GM12872 (cell line): ENCODE results near the gene CCL14.

Experiments
- CTCF ChIP-seq: IDR thresholded peaks from 3 replicates; pipeline ENCODE4 v1.5.1; 2011; ENCODE audit warnings: low read depth, mild to moderate bottlenecking, low read length, moderate library complexity; ENCODE audit not compliant: insufficient read depth

CCL14 gene

DNA sequence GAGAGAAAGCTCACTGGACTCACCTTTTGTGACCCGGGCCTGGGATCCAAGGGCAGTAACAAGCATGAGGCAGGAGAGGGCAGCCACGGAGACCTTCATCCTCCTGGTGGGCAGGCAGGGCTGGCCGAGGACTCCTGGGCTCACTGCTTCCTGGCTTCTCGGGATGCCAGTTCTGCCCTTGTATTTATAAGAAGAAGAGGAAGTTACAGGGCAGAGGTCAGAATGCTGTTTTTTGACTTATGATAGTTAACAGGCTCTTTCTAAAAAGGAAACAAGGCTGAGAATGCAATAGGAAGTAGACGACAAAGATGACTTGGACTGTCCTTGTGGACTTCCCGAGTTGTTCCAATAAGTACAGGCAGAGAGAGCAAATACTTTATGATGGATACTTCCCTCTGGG is 31.3 kb upstream of the CCL14 start, which contains the start of gene CCL23:
CCL23 (minus strand) TSS at position 174 of the 400 bp plus-strand sequence; CDS start at position 99, 75 bp downstream.
- no peak for TF ChIP-seq CTCF

- no peak for TF ChIP-seq CTCF
These were observed 30.0 kb upstream of the CCL14 start for GRCh38 chr17:36016555-36016954.

GRCh38 chr17:36014946-36015345 is 28.4 kb upstream of the CCL14 start:
- TF ChIP-seq CTCF, result no peak

DNA sequence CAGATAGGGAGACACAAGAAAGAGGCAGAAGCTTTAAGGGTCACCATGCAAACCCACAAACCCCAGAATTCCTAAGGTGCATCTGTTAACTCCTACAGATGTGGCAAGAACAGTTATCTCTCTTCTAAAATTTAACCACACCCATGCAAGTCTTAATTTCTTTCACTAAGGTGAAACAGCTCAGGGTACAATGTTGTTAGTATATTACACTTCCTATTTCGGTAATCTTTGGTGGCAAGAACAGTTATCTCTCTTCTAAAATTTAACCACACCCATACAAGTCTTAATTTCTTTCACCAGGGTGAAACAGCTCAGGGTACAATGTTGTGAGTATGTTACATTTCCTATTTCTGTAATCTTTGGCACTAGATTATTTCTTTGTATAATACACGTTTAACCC is 24.7 kb upstream of the CCL14 start:
- no peak for TF ChIP-seq CTCF

DNA sequence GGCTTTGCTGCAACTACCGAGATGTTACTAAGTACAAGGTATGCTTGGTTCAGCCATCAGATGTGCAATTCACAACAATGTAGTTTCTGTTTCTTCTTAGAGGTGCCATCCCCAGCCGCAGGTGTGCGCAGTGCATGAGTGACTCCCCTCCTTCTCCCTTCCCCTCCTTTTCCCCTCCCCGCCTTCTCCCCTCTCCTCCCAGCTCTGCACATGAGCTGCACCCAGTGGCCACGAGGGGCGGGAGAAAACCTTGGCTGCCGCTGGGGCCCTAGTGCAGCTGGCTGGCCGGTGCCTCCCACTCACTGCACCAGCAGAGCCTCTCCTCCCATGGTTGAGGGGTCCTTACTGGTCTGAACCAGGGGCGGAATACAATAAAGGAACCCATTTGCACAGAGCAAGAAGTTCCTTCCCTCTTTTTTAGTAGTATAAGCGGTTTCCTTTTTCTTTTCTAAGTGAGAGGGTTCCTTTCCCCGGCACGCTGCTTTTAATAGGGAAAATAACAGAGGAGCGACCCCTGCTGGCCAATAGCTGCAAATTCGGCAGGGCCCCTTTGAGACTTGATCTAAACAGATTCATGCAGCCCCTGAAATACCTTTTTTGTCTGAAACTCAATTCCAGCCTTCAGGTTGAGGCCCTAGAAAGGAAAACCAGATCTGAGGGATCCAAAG is 22.6 kb upstream of the CCL14 start:
- peak; percentile 56; the same call in 2 of the 3 replicates for TF ChIP-seq CTCF

DNA sequence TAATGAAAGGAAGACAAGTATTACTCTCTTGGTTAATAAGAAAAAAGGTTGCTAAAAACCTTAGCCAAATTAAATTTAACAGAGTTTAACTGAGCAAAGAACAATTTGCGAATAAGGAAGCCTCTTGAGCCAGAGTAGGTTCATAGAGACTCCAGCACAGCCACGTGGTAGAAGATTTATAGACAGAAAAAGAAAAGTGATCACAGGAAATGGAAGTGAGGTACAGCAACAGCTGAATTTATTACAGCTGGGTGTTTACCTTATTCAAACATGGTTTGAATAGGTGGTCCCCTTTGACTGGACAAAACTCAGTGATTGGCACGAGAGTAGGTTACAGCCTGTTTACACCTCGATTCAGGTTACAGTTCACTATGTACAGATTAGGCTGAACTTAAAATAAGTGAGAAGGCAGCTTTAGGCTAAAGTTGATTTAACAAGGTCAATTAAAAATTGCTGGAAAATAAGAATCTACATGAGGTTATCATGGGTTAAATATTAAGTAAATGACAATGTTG is 18.1 kb upstream of the CCL14 start:
- TF ChIP-seq CTCF, result no peak

GRCh38 chr17:36002631-36003030 is 16.1 kb upstream of the CCL14 start:
- no peak for TF ChIP-seq CTCF
